K562 treated with DMSO at 1 percent for 12 hours (cell line): ENCODE results near the gene INO80D. TPM values are rescaled to one million over a fixed set of nuclear protein-coding genes. Genes with fewer than 3 reads are reported as not detected.

Experiments used
- total RNA-seq: library from RNA; unstranded; fragments of 300-600 nt; gene quantifications from 2 replicates; pipeline ENCODE4 v1.2.3, GENCODE V29; 2022; ENCODE audit not compliant: insufficient read depth

Gene INO80D, protein sequence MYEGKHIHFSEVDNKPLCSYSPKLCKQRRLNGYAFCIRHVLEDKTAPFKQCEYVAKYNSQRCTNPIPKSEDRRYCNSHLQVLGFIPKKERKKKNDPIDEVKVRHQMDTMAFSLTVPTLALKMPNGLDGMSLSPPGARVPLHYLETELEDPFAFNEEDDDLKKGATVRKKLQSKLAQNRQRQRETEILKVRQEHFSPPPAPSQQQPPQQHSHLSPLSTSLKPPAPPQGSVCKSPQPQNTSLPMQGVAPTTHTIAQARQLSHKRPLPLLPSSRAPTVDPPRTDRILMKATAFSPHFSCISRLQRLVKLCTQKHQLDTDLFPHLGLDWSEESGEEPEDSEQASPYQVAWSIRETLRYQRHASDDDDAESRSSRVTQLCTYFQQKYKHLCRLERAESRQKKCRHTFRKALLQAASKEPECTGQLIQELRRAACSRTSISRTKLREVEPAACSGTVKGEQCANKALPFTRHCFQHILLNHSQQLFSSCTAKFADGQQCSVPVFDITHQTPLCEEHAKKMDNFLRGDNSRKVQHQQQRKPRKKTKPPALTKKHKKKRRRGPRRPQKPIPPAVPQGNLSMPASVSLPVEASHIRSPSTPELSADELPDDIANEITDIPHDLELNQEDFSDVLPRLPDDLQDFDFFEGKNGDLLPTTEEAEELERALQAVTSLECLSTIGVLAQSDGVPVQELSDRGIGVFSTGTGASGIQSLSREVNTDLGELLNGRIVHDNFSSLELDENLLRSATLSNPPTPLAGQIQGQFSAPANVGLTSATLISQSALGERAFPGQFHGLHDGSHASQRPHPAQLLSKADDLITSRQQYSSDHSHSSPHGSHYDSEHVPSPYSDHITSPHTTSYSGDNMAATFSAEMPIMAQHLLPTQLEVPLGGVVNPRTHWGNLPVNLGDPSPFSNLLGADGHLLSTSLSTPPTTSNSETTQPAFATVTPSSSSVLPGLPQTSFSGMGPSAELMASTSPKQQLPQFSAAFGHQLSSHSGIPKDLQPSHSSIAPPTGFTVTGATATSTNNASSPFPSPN
- total RNA-seq: 0.28 and 1.7 TPM in 2 replicates

GRCh38 chr2:206085742-206086445 is at the start of gene INO80D:
TSS of gene INO80D (minus strand) at chr2:206086174. CDS start at chr2:206063016, 23,158 bp downstream.

Other genes with a start within 250 kb of the INO80D start
- 27.9 and 40.5 TPM in 2 replicates for gene NDUFS1, start 73.3 kb upstream of the INO80D start, total RNA-seq
- gene EEF1B2, start 73.7 kb upstream of the INO80D start, total RNA-seq: 712 and 882 TPM in 2 replicates
- gene ZDBF2, start 188.5 kb upstream of the INO80D start, total RNA-seq: 0.09 TPM in 1 of 2 replicates, not detected in the other